Kidney epithelial cell (primary cell): ENCODE results near the gene MBNL2. TPM values are rescaled to one million over a fixed set of nuclear protein-coding genes. Genes with fewer than 3 reads are reported as not detected.

Source experiments
- DNase-seq: peaks from one replicate; pipeline ENCODE4 v3.0.0-alpha.2; 2010; ENCODE audit warnings: low read depth
- H3K27me3 ChIP-seq: 2 replicates; pipeline ENCODE4 v1.6.0; 2011; ENCODE audit warnings: low read length; ENCODE audit not compliant: control insufficient read depth, insufficient read depth
- H3K36me3 ChIP-seq: 2 replicates; pipeline ENCODE4 v1.5.1; 2011; ENCODE audit warnings: low read length; ENCODE audit not compliant: control insufficient read depth, insufficient read depth
- H3K4me3 ChIP-seq: 2 replicates; pipeline ENCODE4 v1.5.1; 2011; ENCODE audit warnings: low read depth, mild to moderate bottlenecking, control low read depth, low read length
- CTCF ChIP-seq: IDR thresholded peaks from 2 replicates; pipeline ENCODE4 v1.5.1; 2011; ENCODE audit warnings: mild to moderate bottlenecking, moderate library complexity, low read length, control low read depth, inconsistent platforms; ENCODE audit not compliant: insufficient read depth, poor library complexity, severe bottlenecking
- total RNA-seq: library from RNA; depleted of rRNA; stranded (reverse); fragments of >200 nt; gene quantifications from 2 replicates; pipeline ENCODE4 v1.2.3, GENCODE V29; 2015

Gene MBNL2
- total RNA-seq, 1 donor from 2014 or later: 42.4 TPM

DNA sequence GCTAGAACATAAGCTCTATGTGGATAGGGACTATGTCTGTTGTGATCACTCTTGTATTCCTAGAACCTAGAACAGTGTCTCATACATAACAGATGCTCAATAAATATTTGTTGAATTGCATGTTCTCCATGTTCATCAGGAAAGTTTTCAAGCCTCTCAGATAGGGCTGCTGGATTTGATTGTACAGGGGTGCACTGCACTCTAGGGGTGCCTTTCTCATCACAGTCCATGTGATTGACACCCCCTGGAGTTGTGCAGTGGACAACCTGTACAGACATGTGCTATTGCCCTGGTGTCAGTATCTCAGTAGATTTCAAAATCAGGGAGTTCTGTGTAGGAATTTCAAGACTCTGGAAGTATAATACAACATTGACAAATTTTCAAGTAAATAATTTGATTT, 58.9 kb downstream of the MBNL2 start:
- no peak for TF ChIP-seq CTCF
- no peak overlapping the region for H3K4me3 ChIP-seq
- H3K36me3 ChIP-seq: no peaks in the 10 kb centered on the region
- DNase-seq: no peak
- H3K27me3 ChIP-seq: no peaks in the 10 kb centered on the region

- Histone ChIP-seq H3K36me3 (no peaks in the 10 kb centered on the region), H3K4me3 (no peak overlapping the region), H3K27me3 (no peaks in the 10 kb centered on the region)
- no peak for TF ChIP-seq CTCF
- no peak for DNase-seq
Observed at GRCh38 chr13:97282705-97283104, 60.6 kb downstream of the MBNL2 start.

DNA sequence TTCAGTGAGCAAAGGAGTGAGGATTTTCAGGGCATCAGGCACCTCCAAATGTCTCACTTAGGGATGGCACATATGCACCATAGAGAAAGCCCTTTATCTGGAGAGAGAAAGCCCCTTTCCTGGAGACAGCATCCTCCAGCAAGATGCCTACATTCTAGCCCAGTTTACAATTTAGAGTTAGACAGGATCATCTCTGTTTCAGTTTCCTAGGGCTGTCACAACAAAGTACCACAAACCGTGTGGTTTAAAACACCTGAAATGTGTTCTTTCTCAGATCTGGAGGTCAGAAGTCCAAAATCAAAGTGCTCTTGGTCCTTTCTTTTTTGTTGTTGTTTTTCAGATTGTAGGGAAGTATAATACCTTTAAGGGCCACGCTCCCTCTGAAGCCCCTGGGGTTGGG, 61.8 kb downstream of the MBNL2 start:
- Histone ChIP-seq H3K27me3 (no peaks in the 10 kb centered on the region), H3K4me3 (no peak overlapping the region), H3K36me3 (no peaks in the 10 kb centered on the region)
- no peak for TF ChIP-seq CTCF
- no peak for DNase-seq

DNA sequence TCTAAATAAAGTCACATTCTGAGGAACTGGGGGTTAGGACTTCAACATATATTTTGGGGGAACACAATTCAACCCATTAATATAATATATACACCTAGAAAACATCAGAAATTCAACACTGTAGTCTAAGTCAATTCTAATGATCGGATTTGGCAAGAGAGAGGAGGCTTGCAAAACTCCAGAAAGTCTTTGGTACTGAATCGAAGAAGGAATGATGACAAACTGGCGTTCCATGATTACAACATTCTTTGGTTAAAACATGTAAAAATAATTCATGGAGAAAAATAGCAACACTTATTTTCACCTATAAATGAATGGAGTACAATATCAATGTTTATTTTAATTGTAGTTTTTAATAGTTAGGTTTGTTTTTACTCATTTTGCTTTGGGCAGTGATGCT, 62.4 kb downstream of the MBNL2 start:
- H3K27me3 ChIP-seq: no peaks in the 10 kb centered on the region
- TF ChIP-seq CTCF: no peak

GRCh38 chr13:97285221-97285955, 63.3 kb downstream of the MBNL2 start:
- DNase-seq: no peak
- no peaks in the 10 kb centered on the region for H3K36me3 ChIP-seq
- no peak overlapping the region for H3K4me3 ChIP-seq
- no peak for TF ChIP-seq CTCF
- no peaks in the 10 kb centered on the region for H3K27me3 ChIP-seq

More for the DNA sequence above, 62.4 kb downstream of the MBNL2 start:
- Histone ChIP-seq H3K4me3 (no peak overlapping the region), H3K36me3 (no peaks in the 10 kb centered on the region)
- DNase-seq: no peak
